Measurements from ENCODE around the gene CDC6.

CDC6 gene

GRCh38 chr17:40311575-40311974, 23.9 kb downstream of the CDC6 start:
- H3K4me2 ChIP-seq (ENCODE audit: low read length) = peak overlapping the region; percentile 7; the same call in 1 of the 2 replicates
- TF ChIP-seq CTCF (IDR thresholded peaks at IDR 0.05; ENCODE audit: low read depth, low read length) (no peak), EZH2phosphoT487 (IDR thresholded peaks at IDR 0.05; ENCODE audit: low read depth) (no peak)
- H2AFZ ChIP-seq (ENCODE audit: low read depth, low read length) = no peak overlapping the region
- no peak overlapping the region for H3K4me3 ChIP-seq (ENCODE audit: low read length)
- H4K20me1 ChIP-seq (ENCODE audit: insufficient read depth, low read length) = no peaks in the 10 kb centered on the region
- H3K4me1 ChIP-seq (ENCODE audit: low read length) = peaks cover 53% of the 10 kb centered on the region
- H3K79me2 ChIP-seq (ENCODE audit: low read length) = no peaks in the 10 kb centered on the region
- no peaks in the 10 kb centered on the region for H3K9me3 ChIP-seq (ENCODE audit: insufficient read depth, low read length)
- H3K36me3 ChIP-seq (replicated peaks; ENCODE audit: low read depth, low read length) = no peaks in the 10 kb centered on the region
- H3K27ac ChIP-seq (ENCODE audit: low read length) = no peak overlapping the region
- no peak overlapping the region for H3K9ac ChIP-seq (ENCODE audit: low read length)
- H3K27me3 ChIP-seq (ENCODE audit: low read depth, low read length) = no peaks in the 10 kb centered on the region

- Histone ChIP-seq H3K9ac (ENCODE audit: low read length) (no peak overlapping the region), H3K36me3 (replicated peaks; ENCODE audit: low read depth, low read length) (no peaks in the 10 kb centered on the region), H3K4me3 (ENCODE audit: low read length) (no peak overlapping the region), H2AFZ (ENCODE audit: low read depth, low read length) (no peak overlapping the region), H3K9me3 (ENCODE audit: insufficient read depth, low read length) (no peaks in the 10 kb centered on the region), H4K20me1 (ENCODE audit: insufficient read depth, low read length) (no peaks in the 10 kb centered on the region), H3K27ac (ENCODE audit: low read length) (no peak overlapping the region), H3K27me3 (ENCODE audit: low read depth, low read length) (no peaks in the 10 kb centered on the region), H3K4me1 (ENCODE audit: low read length) (peaks cover 56% of the 10 kb centered on the region), H3K79me2 (ENCODE audit: low read length) (no peaks in the 10 kb centered on the region), H3K4me2 (ENCODE audit: low read length) (no peak overlapping the region)
- TF ChIP-seq EZH2phosphoT487 (IDR thresholded peaks at IDR 0.05; ENCODE audit: low read depth) (no peak), CTCF (IDR thresholded peaks at IDR 0.05; ENCODE audit: low read depth, low read length) (no peak)
Observed at GRCh38 chr17:40312131-40312731, 24.6 kb downstream of the CDC6 start.

DNA sequence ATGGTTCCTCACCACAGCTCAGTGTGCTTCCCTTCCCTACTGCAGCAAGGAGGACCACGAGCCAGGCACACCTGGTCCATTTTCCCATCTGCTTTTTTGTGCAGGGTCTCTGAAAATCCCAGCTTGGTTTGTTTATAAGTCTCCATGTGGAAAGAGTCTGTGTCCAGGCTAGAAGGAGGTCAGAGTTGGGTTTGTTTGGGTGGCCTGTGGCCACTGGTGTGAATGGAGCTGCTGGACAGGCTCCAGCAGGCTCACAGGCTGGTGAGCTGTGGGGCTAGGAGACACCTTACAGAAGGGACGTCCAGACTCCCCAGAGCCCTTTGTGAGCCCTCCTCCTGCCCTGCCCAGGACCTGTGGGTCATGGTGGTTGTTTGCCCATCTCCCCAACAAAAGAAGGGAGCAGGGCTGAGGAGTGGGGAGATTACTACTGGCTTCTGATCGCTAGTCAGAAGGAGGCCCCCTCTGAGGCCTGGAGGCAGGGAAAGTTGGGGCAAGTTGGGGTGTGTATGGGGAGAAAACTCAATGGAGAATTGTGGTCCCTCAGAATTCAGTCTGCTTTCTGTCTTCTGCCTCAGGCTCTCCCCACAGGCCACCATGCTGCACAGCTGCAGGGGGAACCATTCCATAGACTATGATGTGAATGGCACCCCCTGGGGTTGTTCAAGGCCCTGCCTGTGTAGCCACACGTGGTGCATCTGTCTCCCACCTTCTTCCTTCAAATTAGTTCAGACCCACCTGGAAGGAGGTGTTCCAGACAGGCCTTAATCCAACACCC, 25.4 kb downstream of the CDC6 start:
- Histone ChIP-seq H3K79me2 (ENCODE audit: low read length) (peaks cover under 1% of the 10 kb centered on the region; the same call in 1 of the 2 replicates), H3K27ac (ENCODE audit: low read length) (no peak overlapping the region), H4K20me1 (ENCODE audit: insufficient read depth, low read length) (no peaks in the 10 kb centered on the region), H2AFZ (ENCODE audit: low read depth, low read length) (no peak overlapping the region), H3K36me3 (replicated peaks; ENCODE audit: low read depth, low read length) (no peaks in the 10 kb centered on the region), H3K4me3 (ENCODE audit: low read length) (no peak overlapping the region), H3K4me2 (ENCODE audit: low read length) (no peak overlapping the region), H3K9me3 (ENCODE audit: insufficient read depth, low read length) (no peaks in the 10 kb centered on the region), H3K4me1 (ENCODE audit: low read length) (peaks cover 62% of the 10 kb centered on the region), H3K9ac (ENCODE audit: low read length) (no peak overlapping the region), H3K27me3 (ENCODE audit: low read depth, low read length) (no peaks in the 10 kb centered on the region)
- no peak for TF ChIP-seq EZH2phosphoT487 (IDR thresholded peaks at IDR 0.05; ENCODE audit: low read depth)
- no peak for TF ChIP-seq CTCF (IDR thresholded peaks at IDR 0.05; ENCODE audit: low read depth, low read length)

All from OCI-LY3 (cell line).